Activated CD8-positive, alpha-beta memory T cell treated with anti-CD3 and anti-CD28 coated beads, Interleukin-2, amount 10 ng/mL, durations not matched to agents 7 days and 5 days (primary cell): Measurements from ENCODE around the gene SUSD5. TPM values are rescaled to one million over a fixed set of nuclear protein-coding genes. Genes with fewer than 3 reads are reported as not detected.
"Not testable (repeated sequence)": the region's sequence is repeated elsewhere in the genome, so short reads cannot be mapped to it uniquely, and the experiment has no call there.

Experiments used
- ATAC-seq: fragments of 150-1000 bp; cut with Tn5 transposase; one replicate; pipeline ENCODE4 v1.10.0; 2021; ENCODE audit warnings: moderate library complexity
- CTCF ChIA-PET: fragments of 350-600 bp; sonication (Branson Sonifier 250); formaldehyde crosslinking; loops from one replicate; lab custom pipeline; 2021; ENCODE audit warnings: antibody characterized with exemption; lab: Charles Lee
- DNase-seq: peaks from one replicate; pipeline ENCODE4 v3.0.0-alpha.2; 2020
- H3K27ac Mint-ChIP-seq: one replicate; pipeline ENCODE4 v1.8.0; 2021; ENCODE audit warnings: mild to moderate bottlenecking, mixed read lengths
- H3K27me3 Mint-ChIP-seq: one replicate; pipeline ENCODE4 v1.8.0; 2021; ENCODE audit warnings: mixed read lengths
- H3K36me3 Mint-ChIP-seq: one replicate; pipeline ENCODE4 v1.8.0; 2021; ENCODE audit warnings: mild to moderate bottlenecking, mixed read lengths
- H3K4me1 Mint-ChIP-seq: one replicate; pipeline ENCODE4 v1.8.0; 2021; ENCODE audit warnings: mixed read lengths
- H3K4me3 Mint-ChIP-seq: one replicate; pipeline ENCODE4 v1.8.0; 2021; ENCODE audit warnings: mild to moderate bottlenecking, moderate library complexity, mixed read lengths
- H3K9me3 Mint-ChIP-seq: one replicate; pipeline ENCODE4 v1.8.0; 2022; ENCODE audit warnings: low read depth, mixed read lengths
- total RNA-seq, 2 experiments: library from RNA; stranded (reverse); gene quantifications; one replicate each; pipeline ENCODE4 v1.2.3, GENCODE V29; 2021

Gene SUSD5
- total RNA-seq, 2 experiments from 2014 or later = not detected

GRCh38 chr3:33159234-33159633 is 59.4 kb downstream of the SUSD5 start:
- H3K9me3 Mint-ChIP-seq = no peaks in the 10 kb centered on the region
- peaks cover 37% of the 10 kb centered on the region for H3K27me3 Mint-ChIP-seq
- H3K36me3 Mint-ChIP-seq = no peaks in the 10 kb centered on the region
- H3K4me1 Mint-ChIP-seq = no peaks in the 10 kb centered on the region
- DNase-seq (no peak), ATAC-seq (no peak)
- H3K4me3 Mint-ChIP-seq = no peak overlapping the region
- CTCF ChIA-PET = no interaction called here
- no peak overlapping the region for H3K27ac Mint-ChIP-seq

GRCh38 chr3:33155301-33155700 is 63.3 kb downstream of the SUSD5 start:
- ATAC-seq (no peak), DNase-seq (no peak)
- H3K27me3 Mint-ChIP-seq = peaks cover 16% of the 10 kb centered on the region
- no peaks in the 10 kb centered on the region for H3K9me3 Mint-ChIP-seq
- H3K27ac Mint-ChIP-seq = no peak overlapping the region
- H3K36me3 Mint-ChIP-seq = no peaks in the 10 kb centered on the region
- H3K4me1 Mint-ChIP-seq = no peaks in the 10 kb centered on the region
- CTCF ChIA-PET = no interaction called here
- H3K4me3 Mint-ChIP-seq = no peak overlapping the region

GRCh38 chr3:33153782-33154181 is 64.8 kb downstream of the SUSD5 start:
- no peaks in the 10 kb centered on the region for H3K9me3 Mint-ChIP-seq
- peaks cover 6% of the 10 kb centered on the region for H3K27me3 Mint-ChIP-seq
- no peaks in the 10 kb centered on the region for H3K36me3 Mint-ChIP-seq
- no peak overlapping the region for H3K4me3 Mint-ChIP-seq
- no peaks in the 10 kb centered on the region for H3K4me1 Mint-ChIP-seq
- ATAC-seq = no peak
- DNase-seq = no peak
- CTCF ChIA-PET = interaction anchor here (0.8 to 1.3 kb wide), 2 partner anchors 10 to 22 kb away, joined by 3 to 5 read pairs; no protein-coding TSS in a partner anchor
- H3K27ac Mint-ChIP-seq = no peak overlapping the region

- ATAC-seq (no peak), DNase-seq (no peak)
- Mint-ChIP-seq H3K4me1 (no peaks in the 10 kb centered on the region), H3K27me3 (peaks cover 6% of the 10 kb centered on the region), H3K36me3 (no peaks in the 10 kb centered on the region), H3K27ac (no peak overlapping the region), H3K9me3 (no peaks in the 10 kb centered on the region), H3K4me3 (no peak overlapping the region)
- CTCF ChIA-PET = interaction anchor here (1.9 kb wide), 1 partner anchor 19 kb away, joined by 6 read pairs; no protein-coding TSS in a partner anchor
These were observed 65.9 kb downstream of the SUSD5 start for GRCh38 chr3:33152363-33153360.

GRCh38 chr3:33149342-33149741 is 69.3 kb downstream of the SUSD5 start:
- Mint-ChIP-seq H3K4me1 (no peaks in the 10 kb centered on the region), H3K27me3 (peaks cover 3% of the 10 kb centered on the region), H3K27ac (no peak overlapping the region), H3K4me3 (no peak overlapping the region), H3K36me3 (no peaks in the 10 kb centered on the region), H3K9me3 (no peaks in the 10 kb centered on the region)
- CTCF ChIA-PET = interaction anchor here (1.1 kb wide), 1 partner anchor 18 kb away, joined by 5 read pairs; no protein-coding TSS in a partner anchor
- no peak for ATAC-seq
- DNase-seq = no peak

- no peak overlapping the region for H3K27ac Mint-ChIP-seq
- H3K27me3 Mint-ChIP-seq = no peaks in the 10 kb centered on the region
- H3K36me3 Mint-ChIP-seq = peaks cover 5% of the 10 kb centered on the region
- ATAC-seq = no peak
- no peaks in the 10 kb centered on the region for H3K4me1 Mint-ChIP-seq
- no peak for DNase-seq
- H3K4me3 Mint-ChIP-seq = no peak overlapping the region
- CTCF ChIA-PET = no interaction called here
- no peaks in the 10 kb centered on the region for H3K9me3 Mint-ChIP-seq
These were observed 71.7 kb downstream of the SUSD5 start for GRCh38 chr3:33146791-33147445.

GRCh38 chr3:33145901-33146580 is 72.6 kb downstream of the SUSD5 start:
- no peak overlapping the region for H3K27ac Mint-ChIP-seq
- H3K27me3 Mint-ChIP-seq = no peaks in the 10 kb centered on the region
- ATAC-seq (no peak), DNase-seq (no peak)
- H3K4me1 Mint-ChIP-seq = no peaks in the 10 kb centered on the region
- H3K9me3 Mint-ChIP-seq = no peaks in the 10 kb centered on the region
- H3K4me3 Mint-ChIP-seq = no peak overlapping the region
- CTCF ChIA-PET = no interaction called here
- H3K36me3 Mint-ChIP-seq = peaks cover 5% of the 10 kb centered on the region

GRCh38 chr3:33145221-33145900 is 73.2 kb downstream of the SUSD5 start:
- Mint-ChIP-seq H3K27me3 (no peaks in the 10 kb centered on the region), H3K36me3 (peaks cover 5% of the 10 kb centered on the region)
- CTCF ChIA-PET = no interaction called here

GRCh38 chr3:33144433-33144832 is 74.2 kb downstream of the SUSD5 start:
- H3K27me3 Mint-ChIP-seq = no peaks in the 10 kb centered on the region
- no peak overlapping the region for H3K4me3 Mint-ChIP-seq
- no peak overlapping the region for H3K27ac Mint-ChIP-seq
- H3K4me1 Mint-ChIP-seq = no peaks in the 10 kb centered on the region
- peaks cover 5% of the 10 kb centered on the region for H3K36me3 Mint-ChIP-seq
- ATAC-seq (no peak), DNase-seq (peak; percentile 45)
- no peaks in the 10 kb centered on the region for H3K9me3 Mint-ChIP-seq
- CTCF ChIA-PET = interaction anchor here (0.8 to 1.4 kb wide), 5 partner anchors 10 to 229 kb away, joined by 3 to 4 read pairs (median 3); no protein-coding TSS in a partner anchor

More at GRCh38 chr3:33145221-33145900, 73.2 kb downstream of the SUSD5 start:
- no peak for DNase-seq
- Mint-ChIP-seq H3K4me1 (no peaks in the 10 kb centered on the region), H3K4me3 (no peak overlapping the region), H3K27ac (no peak overlapping the region), H3K9me3 (no peaks in the 10 kb centered on the region)
- ATAC-seq = no peak

- H3K27me3 Mint-ChIP-seq = no peaks in the 10 kb centered on the region
- no peak overlapping the region for H3K27ac Mint-ChIP-seq
- no peak for DNase-seq
- ATAC-seq = no peak
- H3K9me3 Mint-ChIP-seq = no peaks in the 10 kb centered on the region
- peaks cover 15% of the 10 kb centered on the region for H3K36me3 Mint-ChIP-seq
- no peaks in the 10 kb centered on the region for H3K4me1 Mint-ChIP-seq
- CTCF ChIA-PET = interaction anchor here (0.7 to 1.5 kb wide), 3 partner anchors 9 to 646 kb away, joined by 3 to 7 read pairs (median 3); no protein-coding TSS in a partner anchor
- no peak overlapping the region for H3K4me3 Mint-ChIP-seq
These were observed 77.6 kb downstream of the SUSD5 start for GRCh38 chr3:33141006-33141405.

- Mint-ChIP-seq H3K36me3 (peaks cover 20% of the 10 kb centered on the region), H3K4me3 (no peak overlapping the region), H3K4me1 (no peaks in the 10 kb centered on the region), H3K27me3 (no peaks in the 10 kb centered on the region), H3K9me3 (no peaks in the 10 kb centered on the region), H3K27ac (no peak overlapping the region)
- CTCF ChIA-PET = interaction anchor here (1.1 kb wide), 1 partner anchor 9 kb away, joined by 3 read pairs; no protein-coding TSS in a partner anchor
- ATAC-seq = no peak
- DNase-seq = no peak
These were observed 78.6 kb downstream of the SUSD5 start for GRCh38 chr3:33139996-33140395.

GRCh38 chr3:33139006-33139623 is 79.5 kb downstream of the SUSD5 start:
- DNase-seq, H3K27me3 Mint-ChIP-seq, H3K4me3 Mint-ChIP-seq, H3K9me3 Mint-ChIP-seq, ATAC-seq, H3K27ac Mint-ChIP-seq, CTCF ChIA-PET, H3K4me1 Mint-ChIP-seq: not testable (repeated sequence)
- peaks cover 23% of the 10 kb centered on the region for H3K36me3 Mint-ChIP-seq
